HPDE6-E6E7 (cell line): ENCODE results near the gene MECP2.

ENCODE experiments used
- DNase-seq: peaks from one replicate; pipeline ENCODE4 v3.0.0; 2011; ENCODE audit warnings: missing footprints; ENCODE audit errors: extremely low spot score

MECP2 gene

GRCh38 chrX:154061801-154062200, 35.7 kb downstream of the MECP2 start:
- no peak for DNase-seq

GRCh38 chrX:154059729-154060245, 37.7 kb downstream of the MECP2 start:
- no peak for DNase-seq

GRCh38 chrX:154059231-154059630, 38.3 kb downstream of the MECP2 start:
- DNase-seq = no peak

DNA sequence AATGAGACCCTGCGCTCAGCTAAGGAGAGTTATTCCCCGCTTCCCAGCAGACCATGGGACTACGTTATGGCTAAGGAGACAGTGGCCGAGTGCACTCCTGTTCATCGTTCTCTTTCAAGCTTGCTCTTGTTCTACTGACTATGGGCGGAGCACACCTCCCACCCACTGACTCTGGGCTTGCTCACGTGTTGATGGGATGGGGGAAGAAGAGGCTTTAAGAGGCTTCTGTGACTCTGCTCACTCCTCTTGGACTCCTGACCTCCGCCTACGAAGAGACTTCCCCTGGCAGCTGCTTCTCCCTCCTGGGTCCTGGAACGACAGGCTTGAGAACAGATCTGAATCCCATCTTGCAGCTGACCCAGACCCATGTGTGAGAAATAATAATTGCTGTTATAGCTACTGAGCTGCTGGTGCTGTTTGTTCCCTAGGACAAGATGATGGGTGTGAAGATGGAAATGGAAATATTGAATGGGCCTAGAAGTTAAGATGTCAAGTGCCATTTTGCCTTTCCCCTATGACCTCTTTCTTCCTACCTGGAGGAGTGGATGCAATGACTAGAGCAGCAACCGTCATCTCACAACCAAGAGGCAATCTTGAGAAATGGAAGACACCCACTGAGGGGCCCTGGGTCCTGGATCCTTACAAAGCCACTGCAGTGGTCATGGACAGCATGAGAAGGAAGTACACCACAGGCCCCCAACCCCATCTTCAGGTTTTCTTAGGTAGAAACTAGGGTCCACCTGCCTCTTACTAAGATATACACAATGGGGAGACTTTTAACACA, 39.1 kb downstream of the MECP2 start:
- no peak for DNase-seq

GRCh38 chrX:154057791-154058190, 39.7 kb downstream of the MECP2 start:
- no peak for DNase-seq

- DNase-seq = no peak
These were observed 40.7 kb downstream of the MECP2 start for GRCh38 chrX:154056770-154057241.

- DNase-seq = peak; percentile 70
These were observed 46.2 kb downstream of the MECP2 start for GRCh38 chrX:154051201-154051810.

GRCh38 chrX:154050113-154050495, 47.4 kb downstream of the MECP2 start:
- DNase-seq = no peak

GRCh38 chrX:154049209-154050112, 48.1 kb downstream of the MECP2 start:
- DNase-seq = no peak

- no peak for DNase-seq
These were observed 49.1 kb downstream of the MECP2 start for GRCh38 chrX:154048398-154048797.

GRCh38 chrX:154046940-154047610, 50.4 kb downstream of the MECP2 start:
- no peak for DNase-seq

DNA sequence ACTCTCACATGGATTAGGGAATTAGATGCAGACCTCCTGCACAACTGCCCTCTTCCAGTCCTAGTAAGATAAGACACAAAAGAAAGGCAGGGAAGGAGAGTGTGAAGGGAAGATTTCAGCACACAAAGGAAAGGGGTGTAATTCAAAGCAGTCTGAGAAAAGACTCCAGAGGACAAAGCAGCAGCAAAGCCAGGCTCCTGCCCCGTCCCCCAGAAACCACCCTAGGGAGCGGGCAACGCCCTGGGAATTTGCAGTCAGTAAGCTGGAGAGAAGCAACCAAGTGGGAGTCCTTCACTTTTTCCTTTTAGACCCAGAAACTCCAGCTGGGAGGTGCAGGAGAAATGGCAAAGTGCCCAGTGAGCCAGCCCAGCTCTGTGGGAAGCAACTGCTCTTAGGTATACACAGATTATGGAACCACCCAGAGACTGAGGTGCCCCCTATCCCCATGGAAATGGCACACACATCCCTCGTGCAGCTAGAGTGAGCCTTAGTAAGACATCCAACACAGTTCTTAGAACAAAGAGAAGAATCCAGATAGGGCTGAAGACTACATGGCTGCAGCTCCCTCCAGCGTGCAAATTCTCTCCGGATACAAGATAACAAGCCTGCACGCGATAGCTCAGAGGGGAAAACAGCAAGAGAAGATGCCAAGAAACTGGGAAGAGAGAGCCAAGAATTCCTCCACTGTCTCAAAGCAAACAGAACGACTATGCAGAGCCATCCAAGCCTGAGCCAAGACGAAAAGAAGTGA, 51.3 kb downstream of the MECP2 start:
- no peak for DNase-seq

GRCh38 chrX:154044091-154044490, 53.4 kb downstream of the MECP2 start:
- no peak for DNase-seq

DNA sequence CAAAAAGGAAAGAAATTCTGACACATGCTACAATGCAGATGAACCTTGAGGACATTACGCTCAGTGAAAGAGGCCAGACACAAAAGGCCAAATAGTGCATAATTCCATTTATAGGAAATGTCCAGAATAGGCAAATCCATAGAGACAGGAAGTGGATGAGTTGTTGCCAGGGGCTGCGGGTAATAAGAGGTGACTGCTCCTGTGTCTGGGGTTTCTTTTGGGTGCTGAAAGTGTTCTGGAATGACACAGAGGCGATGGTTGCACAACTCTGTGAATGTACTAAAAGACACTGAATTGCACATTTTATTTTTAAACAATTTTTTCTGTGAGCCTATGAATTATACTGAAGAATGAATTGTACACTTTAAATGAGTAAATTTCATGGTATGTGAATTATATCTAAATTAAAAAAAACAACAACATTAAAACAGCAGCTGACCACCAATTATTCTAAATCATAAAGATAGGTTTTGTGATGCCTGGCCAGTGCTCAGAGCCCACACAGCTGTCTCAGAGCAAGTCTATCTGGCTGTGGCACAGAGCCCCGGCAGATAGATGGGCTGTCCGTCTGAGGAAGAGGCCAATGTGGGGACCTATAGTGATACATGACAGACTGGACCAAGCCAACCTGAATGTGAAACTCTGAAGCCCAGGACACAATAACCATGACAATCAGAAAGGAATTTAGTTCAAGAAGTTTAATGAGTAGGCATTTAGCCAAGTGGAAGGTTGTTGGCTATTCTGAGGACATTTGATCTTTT, 54.3 kb downstream of the MECP2 start:
- no peak for DNase-seq

DNA sequence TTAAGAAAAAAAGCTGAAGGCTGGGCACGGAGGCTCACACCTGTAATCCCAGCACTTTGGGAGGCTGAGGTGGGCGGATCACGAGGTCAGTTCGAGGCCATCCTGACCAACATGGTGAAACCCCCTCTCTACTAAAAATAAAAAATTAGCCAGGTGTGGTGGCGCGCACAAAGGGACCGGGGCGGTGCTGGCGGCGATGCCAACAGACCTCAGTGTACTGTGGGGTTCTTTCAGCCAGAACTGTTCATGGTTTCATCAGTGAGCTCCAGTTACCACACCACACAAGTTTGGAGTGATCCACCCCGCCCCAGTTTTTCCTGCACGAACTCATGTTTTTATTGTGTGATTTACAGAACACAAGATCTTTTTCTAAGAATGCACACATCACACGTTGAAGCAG, 56.7 kb downstream of the MECP2 start:
- no peak for DNase-seq

- DNase-seq = no peak
These were observed 57.2 kb downstream of the MECP2 start for GRCh38 chrX:154040307-154040756.

- no peak for DNase-seq
These were observed 57.9 kb downstream of the MECP2 start for GRCh38 chrX:154039577-154039976.

- no peak for DNase-seq
These were observed 58.9 kb downstream of the MECP2 start for GRCh38 chrX:154038656-154039055.

- DNase-seq = no peak
These were observed 59.8 kb downstream of the MECP2 start for GRCh38 chrX:154037754-154038153.

DNA sequence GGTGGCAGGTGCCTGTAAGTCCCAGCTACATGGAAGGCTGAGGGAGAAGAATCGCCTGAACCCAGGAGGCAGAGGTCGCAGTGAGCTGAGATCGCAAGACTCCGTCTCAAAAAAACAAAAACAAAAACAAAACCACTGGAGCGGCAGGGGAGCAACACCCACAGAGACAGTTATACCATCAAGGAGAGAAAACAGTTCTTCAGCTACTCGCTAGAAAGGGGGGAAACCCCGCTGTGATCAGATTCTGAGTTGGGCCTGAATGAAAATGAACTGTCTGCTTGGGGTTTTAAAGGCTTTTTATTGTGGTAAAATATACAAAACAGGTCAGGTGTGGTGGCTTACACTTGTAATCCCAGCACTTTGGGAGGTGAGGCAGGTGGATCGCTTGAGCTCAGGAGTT, 61.0 kb downstream of the MECP2 start:
- DNase-seq = no peak
